C1 segment of cervical spinal cord (tissue), 14 donors: ENCODE measurements around the gene TTC22.

ENCODE experiments used
- DNase-seq, 14 donors: peaks; one replicate each; lab custom pipeline; 2025; lab: John Stamatoyannopoulos, UW

Gene TTC22

GRCh38 chr1:54751426-54751825, 49.7 kb downstream of the TTC22 start:
- DNase-seq = no peak

GRCh38 chr1:54750596-54750995, 50.5 kb downstream of the TTC22 start:
- DNase-seq = no peak

- no peak for DNase-seq
Observed at GRCh38 chr1:54748094-54748835, 52.9 kb downstream of the TTC22 start.

- no peak for DNase-seq
Observed at GRCh38 chr1:54745864-54746263, 55.3 kb downstream of the TTC22 start.

- no peak for DNase-seq
Observed at GRCh38 chr1:54745274-54745673, 55.8 kb downstream of the TTC22 start.

GRCh38 chr1:54744696-54745095, 56.4 kb downstream of the TTC22 start:
- DNase-seq = no peak

GRCh38 chr1:54743416-54744226, 57.5 kb downstream of the TTC22 start:
- no peak for DNase-seq

- DNase-seq = no peak
Observed at GRCh38 chr1:54742282-54742681, 58.8 kb downstream of the TTC22 start.

GRCh38 chr1:54741531-54741930, 59.6 kb downstream of the TTC22 start:
- no peak for DNase-seq

GRCh38 chr1:54738244-54738643, 62.9 kb downstream of the TTC22 start:
- no peak for DNase-seq

- no peak for DNase-seq
Observed at GRCh38 chr1:54736685-54737084, 64.4 kb downstream of the TTC22 start.
